Measurements from ENCODE around the gene MSANTD1.

Gene MSANTD1

DNA sequence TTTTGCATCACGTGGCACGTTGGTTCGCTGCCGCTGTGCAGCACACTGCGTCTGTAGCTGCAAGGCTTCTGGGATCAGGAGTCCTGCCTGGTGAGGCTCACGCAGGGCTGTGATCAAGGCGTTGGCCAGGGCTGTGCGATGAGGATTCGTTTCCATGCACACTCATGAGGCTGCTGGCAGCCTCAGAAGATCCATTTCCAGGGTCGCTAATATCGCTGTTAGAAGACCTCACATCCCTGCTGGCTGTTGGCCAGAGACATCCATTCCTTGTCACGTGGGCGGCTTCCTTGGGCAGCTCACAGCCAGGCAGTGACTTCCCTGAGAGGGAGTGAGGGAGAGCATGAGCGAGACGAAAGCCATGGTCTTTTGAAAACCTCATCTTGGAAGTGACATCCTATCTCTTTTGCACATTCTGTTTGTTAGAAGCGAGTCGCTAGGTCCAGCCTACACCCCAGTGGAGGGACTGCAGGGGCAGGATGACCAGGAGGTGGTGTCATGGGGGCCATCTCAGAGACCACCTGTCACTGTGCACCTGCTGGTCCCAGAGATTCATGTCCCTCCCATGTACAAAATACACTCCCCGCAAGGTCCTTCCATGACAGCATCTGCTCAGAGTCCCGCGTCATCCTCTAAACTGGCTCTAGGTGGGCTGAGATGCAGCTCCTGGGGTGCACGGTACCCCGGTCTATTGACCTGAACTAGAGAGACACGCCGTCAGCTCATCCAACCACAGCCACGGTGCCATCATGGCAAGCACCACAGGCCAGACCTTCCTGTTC lies 56.1 kb downstream of the MSANTD1 start:
- DNase-seq: no peak

DNA sequence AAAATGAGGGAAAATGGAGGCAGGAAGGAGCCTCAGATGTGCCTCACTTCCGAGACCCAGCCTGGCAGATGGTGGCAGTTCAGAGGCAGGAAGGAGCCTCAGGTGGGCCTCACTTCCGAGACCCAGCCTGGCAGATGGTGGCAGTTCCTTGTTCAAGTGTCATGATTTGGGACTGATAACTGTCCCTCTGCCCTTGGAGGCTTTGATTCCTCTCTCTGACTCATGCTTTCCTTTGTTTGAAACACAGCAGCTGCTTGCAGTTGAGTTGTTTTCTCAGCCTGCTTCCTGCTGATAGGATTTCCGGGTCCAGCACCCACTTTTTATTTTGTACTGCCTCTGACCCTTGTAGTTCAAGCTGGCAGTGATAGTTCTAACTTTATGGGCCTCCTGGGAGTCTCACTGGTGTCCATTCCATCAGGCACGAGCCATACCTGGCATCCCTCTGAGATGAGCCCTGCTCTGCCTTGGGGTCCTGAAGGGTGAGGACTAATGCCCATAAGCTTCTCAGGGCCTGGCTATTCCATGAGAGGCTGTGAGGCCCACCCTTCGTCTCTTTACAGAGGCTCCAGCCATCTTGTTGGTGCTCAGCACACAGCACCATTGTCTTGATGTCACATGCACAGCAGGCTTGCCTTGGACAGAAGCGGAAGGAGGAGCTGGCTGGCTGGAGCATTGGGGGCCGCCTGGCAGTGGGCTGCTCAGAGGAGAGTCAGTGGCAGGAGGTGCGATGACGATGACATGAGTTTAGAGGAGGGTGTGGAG lies 56.8 kb downstream of the MSANTD1 start:
- DNase-seq: no peak

Measured in stimulated activated CD4-positive, alpha-beta T cell treated with anti-CD3 and anti-CD28 coated beads, Interleukin-4, amount 100 ng/mL, for 1 hour (primary cell).